ENCODE measurements around the gene GANC. TPM values are rescaled to one million over a fixed set of nuclear protein-coding genes. Genes with fewer than 3 reads are reported as not detected.

The GANC gene
- total and polyA plus RNA-seq, 2 experiments from 2014 or later: 7.4 to 12.6 TPM

DNA sequence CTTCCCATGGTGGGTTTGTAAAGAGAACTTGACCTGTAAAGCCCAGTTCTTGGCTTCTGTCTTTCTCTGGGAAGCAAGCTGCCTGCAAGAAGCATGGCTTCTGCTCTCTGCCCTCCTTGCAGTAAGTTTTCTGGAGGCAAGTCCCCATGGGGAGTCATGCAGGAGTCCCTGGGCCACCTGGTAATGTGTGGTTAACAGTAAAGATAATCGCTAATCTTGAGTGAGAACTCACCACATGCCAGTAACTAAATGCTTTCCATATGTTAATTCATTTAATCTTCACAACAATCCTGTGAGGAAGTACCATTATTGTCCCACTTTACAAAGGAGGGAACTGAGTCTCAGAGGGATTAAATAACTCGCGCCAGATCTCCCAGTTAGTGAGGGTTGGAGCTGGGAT is 90.5 kb downstream of the GANC start:
- peaks cover 24% of the 10 kb centered on the region for H3K4me1 ChIP-seq (ENCODE audit: insufficient read depth)
- H3K4me2 ChIP-seq: 0 out of 2 replicates have a peak overlapping the region, but pooled peaks have one; percentile 36
- no peak overlapping the region for H2AFZ ChIP-seq
- H3K79me2 ChIP-seq (replicated peaks; ENCODE audit: insufficient read depth): no peaks in the 10 kb centered on the region
- peaks cover 10% of the 10 kb centered on the region for H3K27me3 Mint-ChIP-seq (ENCODE audit: insufficient read depth, low read depth, poor library complexity)
- peak; percentile 71 for TF ChIP-seq NANOG (IDR thresholded peaks at IDR 0.05; ENCODE audit: borderline replicate concordance)
- TF ChIP-seq, protein P1, sequence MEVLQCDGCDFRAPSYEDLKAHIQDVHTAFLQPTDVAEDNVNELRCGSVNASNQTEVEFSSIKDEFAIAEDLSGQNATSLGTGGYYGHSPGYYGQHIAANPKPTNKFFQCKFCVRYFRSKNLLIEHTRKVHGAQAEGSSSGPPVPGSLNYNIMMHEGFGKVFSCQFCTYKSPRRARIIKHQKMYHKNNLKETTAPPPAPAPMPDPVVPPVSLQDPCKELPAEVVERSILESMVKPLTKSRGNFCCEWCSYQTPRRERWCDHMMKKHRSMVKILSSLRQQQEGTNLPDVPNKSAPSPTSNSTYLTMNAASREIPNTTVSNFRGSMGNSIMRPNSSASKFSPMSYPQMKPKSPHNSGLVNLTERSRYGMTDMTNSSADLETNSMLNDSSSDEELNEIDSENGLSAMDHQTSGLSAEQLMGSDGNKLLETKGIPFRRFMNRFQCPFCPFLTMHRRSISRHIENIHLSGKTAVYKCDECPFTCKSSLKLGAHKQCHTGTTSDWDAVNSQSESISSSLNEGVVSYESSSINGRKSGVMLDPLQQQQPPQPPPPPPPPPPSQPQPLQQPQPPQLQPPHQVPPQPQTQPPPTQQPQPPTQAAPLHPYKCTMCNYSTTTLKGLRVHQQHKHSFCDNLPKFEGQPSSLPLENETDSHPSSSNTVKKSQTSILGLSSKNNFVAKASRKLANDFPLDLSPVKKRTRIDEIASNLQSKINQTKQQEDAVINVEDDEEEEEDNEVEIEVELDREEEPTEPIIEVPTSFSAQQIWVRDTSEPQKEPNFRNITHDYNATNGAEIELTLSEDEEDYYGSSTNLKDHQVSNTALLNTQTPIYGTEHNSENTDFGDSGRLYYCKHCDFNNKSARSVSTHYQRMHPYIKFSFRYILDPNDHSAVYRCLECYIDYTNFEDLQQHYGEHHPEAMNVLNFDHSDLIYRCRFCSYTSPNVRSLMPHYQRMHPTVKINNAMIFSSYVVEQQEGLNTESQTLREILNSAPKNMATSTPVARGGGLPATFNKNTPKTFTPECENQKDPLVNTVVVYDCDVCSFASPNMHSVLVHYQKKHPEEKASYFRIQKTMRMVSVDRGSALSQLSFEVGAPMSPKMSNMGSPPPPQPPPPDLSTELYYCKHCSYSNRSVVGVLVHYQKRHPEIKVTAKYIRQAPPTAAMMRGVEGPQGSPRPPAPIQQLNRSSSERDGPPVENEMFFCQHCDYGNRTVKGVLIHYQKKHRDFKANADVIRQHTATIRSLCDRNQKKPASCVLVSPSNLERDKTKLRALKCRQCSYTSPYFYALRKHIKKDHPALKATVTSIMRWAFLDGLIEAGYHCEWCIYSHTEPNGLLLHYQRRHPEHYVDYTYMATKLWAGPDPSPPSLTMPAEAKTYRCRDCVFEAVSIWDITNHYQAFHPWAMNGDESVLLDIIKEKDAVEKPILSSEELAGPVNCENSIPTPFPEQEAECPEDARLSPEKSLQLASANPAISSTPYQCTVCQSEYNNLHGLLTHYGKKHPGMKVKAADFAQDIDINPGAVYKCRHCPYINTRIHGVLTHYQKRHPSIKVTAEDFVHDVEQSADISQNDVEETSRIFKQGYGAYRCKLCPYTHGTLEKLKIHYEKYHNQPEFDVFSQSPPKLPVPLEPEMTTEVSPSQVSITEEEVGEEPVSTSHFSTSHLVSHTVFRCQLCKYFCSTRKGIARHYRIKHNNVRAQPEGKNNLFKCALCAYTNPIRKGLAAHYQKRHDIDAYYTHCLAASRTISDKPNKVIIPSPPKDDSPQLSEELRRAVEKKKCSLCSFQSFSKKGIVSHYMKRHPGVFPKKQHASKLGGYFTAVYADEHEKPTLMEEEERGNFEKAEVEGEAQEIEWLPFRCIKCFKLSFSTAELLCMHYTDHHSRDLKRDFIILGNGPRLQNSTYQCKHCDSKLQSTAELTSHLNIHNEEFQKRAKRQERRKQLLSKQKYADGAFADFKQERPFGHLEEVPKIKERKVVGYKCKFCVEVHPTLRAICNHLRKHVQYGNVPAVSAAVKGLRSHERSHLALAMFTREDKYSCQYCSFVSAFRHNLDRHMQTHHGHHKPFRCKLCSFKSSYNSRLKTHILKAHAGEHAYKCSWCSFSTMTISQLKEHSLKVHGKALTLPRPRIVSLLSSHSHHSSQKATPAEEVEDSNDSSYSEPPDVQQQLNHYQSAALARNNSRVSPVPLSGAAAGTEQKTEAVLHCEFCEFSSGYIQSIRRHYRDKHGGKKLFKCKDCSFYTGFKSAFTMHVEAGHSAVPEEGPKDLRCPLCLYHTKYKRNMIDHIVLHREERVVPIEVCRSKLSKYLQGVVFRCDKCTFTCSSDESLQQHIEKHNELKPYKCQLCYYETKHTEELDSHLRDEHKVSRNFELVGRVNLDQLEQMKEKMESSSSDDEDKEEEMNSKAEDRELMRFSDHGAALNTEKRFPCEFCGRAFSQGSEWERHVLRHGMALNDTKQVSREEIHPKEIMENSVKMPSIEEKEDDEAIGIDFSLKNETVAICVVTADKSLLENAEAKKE (CRISPR knock-in tag; IDR thresholded peaks at IDR 0.05): peak; percentile 57; the same call in 1 of the 2 replicates
- TF ChIP-seq, protein P2, sequence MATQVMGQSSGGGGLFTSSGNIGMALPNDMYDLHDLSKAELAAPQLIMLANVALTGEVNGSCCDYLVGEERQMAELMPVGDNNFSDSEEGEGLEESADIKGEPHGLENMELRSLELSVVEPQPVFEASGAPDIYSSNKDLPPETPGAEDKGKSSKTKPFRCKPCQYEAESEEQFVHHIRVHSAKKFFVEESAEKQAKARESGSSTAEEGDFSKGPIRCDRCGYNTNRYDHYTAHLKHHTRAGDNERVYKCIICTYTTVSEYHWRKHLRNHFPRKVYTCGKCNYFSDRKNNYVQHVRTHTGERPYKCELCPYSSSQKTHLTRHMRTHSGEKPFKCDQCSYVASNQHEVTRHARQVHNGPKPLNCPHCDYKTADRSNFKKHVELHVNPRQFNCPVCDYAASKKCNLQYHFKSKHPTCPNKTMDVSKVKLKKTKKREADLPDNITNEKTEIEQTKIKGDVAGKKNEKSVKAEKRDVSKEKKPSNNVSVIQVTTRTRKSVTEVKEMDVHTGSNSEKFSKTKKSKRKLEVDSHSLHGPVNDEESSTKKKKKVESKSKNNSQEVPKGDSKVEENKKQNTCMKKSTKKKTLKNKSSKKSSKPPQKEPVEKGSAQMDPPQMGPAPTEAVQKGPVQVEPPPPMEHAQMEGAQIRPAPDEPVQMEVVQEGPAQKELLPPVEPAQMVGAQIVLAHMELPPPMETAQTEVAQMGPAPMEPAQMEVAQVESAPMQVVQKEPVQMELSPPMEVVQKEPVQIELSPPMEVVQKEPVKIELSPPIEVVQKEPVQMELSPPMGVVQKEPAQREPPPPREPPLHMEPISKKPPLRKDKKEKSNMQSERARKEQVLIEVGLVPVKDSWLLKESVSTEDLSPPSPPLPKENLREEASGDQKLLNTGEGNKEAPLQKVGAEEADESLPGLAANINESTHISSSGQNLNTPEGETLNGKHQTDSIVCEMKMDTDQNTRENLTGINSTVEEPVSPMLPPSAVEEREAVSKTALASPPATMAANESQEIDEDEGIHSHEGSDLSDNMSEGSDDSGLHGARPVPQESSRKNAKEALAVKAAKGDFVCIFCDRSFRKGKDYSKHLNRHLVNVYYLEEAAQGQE (IDR thresholded peaks at IDR 0.05; ENCODE audit: unreplicated experiment): no peak
- TF ChIP-seq, protein P3, sequence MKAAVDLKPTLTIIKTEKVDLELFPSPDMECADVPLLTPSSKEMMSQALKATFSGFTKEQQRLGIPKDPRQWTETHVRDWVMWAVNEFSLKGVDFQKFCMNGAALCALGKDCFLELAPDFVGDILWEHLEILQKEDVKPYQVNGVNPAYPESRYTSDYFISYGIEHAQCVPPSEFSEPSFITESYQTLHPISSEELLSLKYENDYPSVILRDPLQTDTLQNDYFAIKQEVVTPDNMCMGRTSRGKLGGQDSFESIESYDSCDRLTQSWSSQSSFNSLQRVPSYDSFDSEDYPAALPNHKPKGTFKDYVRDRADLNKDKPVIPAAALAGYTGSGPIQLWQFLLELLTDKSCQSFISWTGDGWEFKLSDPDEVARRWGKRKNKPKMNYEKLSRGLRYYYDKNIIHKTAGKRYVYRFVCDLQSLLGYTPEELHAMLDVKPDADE (IDR thresholded peaks at IDR 0.05): no peak
- no peaks in the 10 kb centered on the region for H3F3A ChIP-seq (replicated peaks; ENCODE audit: low read depth)
- H3K4me3 Mint-ChIP-seq: no peak overlapping the region
- H3K27ac Mint-ChIP-seq: no peak overlapping the region
- peaks cover 24% of the 10 kb centered on the region for H3K4me1 Mint-ChIP-seq
- peaks cover 31% of the 10 kb centered on the region for H3K9me2 ChIP-seq (ENCODE audit: insufficient read depth)
- no peaks in the 10 kb centered on the region for H4K20me1 ChIP-seq (replicated peaks; ENCODE audit: insufficient read depth)
- H3K9me3 Mint-ChIP-seq: peaks cover 4% of the 10 kb centered on the region; the same call in 1 of the 3 replicates
- DNase-seq (ENCODE audit: low spot score) (peak; percentile 59), ATAC-seq (peak; percentile 82)
- no peak overlapping the region for H3K27ac ChIP-seq (ENCODE audit: low read depth)
- no peaks in the 10 kb centered on the region; the same call in 1 of the 2 replicates for H3K36me3 ChIP-seq (ENCODE audit: insufficient read depth)
- no peak overlapping the region for H3K4me3 ChIP-seq
- no peaks in the 10 kb centered on the region; the same call in 1 of the 3 replicates for H3K36me3 Mint-ChIP-seq (ENCODE audit: low read depth)
- H3K27me3 ChIP-seq (ENCODE audit: insufficient read depth): no peaks in the 10 kb centered on the region

Measured in GM23338 (cell line).